ENCODE results near the gene PSMG2. TPM values are rescaled to one million over a fixed set of nuclear protein-coding genes. Genes with fewer than 3 reads are reported as not detected.

Gene PSMG2
- total RNA-seq: 10 to 100 TPM; 41.6 to 89.9 (median 71.2) TPM

GRCh38 chr18:12702221-12703095, at the start of gene PSMG2, which contains the start of gene CEP76:
Gene PSMG2 (plus strand): TSS chr18:12703042. CDS start chr18:12703108, 66 bp downstream.
Gene CEP76 (minus strand): TSS chr18:12702723. CDS start chr18:12702548, 175 bp downstream.
- Histone ChIP-seq H3K27me3 (no peaks in the 10 kb centered on the region), H3K9me3 (no peaks in the 10 kb centered on the region), H3K27ac (peak within 1 kb of the TSS; percentile 96 to 98 (median 97)), H3K4me3 (peak within 1 kb of the TSS; percentile 75 to 88 (median 81)), H3K36me3 (peaks cover 0 to 18% (median 6%) of the 10 kb centered on the region in 3 donors), H3K4me1 (peaks cover 9 to 75% (median 24%) of the 10 kb centered on the region in 3 donors)
- TF ChIP-seq CTCF (IDR thresholded peaks at IDR 0.05): peak in 1 of 6 experiments; percentile 16
- TF ChIP-seq POLR2A (IDR thresholded peaks at IDR 0.05): peak in 2 of 4 donors; percentile 82 to 89
- peak; percentile 62 for DNase-seq
- intact Hi-C loops (cut with DNase I): no loop called here
- 0 to 1% methylated on average over 8 to 16 of the region's 89 CpGs for WGBS, 2 donors

- H3K4me3 ChIP-seq: no peak overlapping the region
- no peaks in the 10 kb centered on the region for H3K27me3 ChIP-seq
- H3K4me1 ChIP-seq: peaks cover 0 to 49% (median 18%) of the 10 kb centered on the region in 3 donors
- no peaks in the 10 kb centered on the region for H3K9me3 ChIP-seq
- H3K36me3 ChIP-seq: no peaks in the 10 kb centered on the region
- DNase-seq: no peak
- TF ChIP-seq POLR2A (IDR thresholded peaks at IDR 0.05) (no peak), CTCF (IDR thresholded peaks at IDR 0.05) (no peak)
- 94 to 100% methylated on average over 1 of the region's 1 CpG for WGBS, 2 donors
- no peak overlapping the region for H3K27ac ChIP-seq
- intact Hi-C loops (cut with DNase I): loop anchor here (5.0 kb wide), 1 partner anchor 263 kb away; no protein-coding TSS in a partner anchor
These were observed 47.9 kb upstream of the PSMG2 start for GRCh38 chr18:12654971-12655370.

GRCh38 chr18:12656605-12656937, 46.3 kb upstream of the PSMG2 start:
- WGBS, 2 donors: 11% methylated on average over 3 of the region's 3 CpGs
- H3K27ac ChIP-seq: peak overlapping the region; percentile 83 to 97 (median 90)
- H3K4me1 ChIP-seq: peaks cover 0 to 45% (median 16%) of the 10 kb centered on the region in 3 donors
- intact Hi-C loops (cut with DNase I): loop anchor here (5.0 kb wide), 1 partner anchor 264 kb away; no protein-coding TSS in a partner anchor
- no peaks in the 10 kb centered on the region for H3K27me3 ChIP-seq
- H3K9me3 ChIP-seq: no peaks in the 10 kb centered on the region
- peak overlapping the region; percentile 56 to 96 (median 89) for H3K4me3 ChIP-seq
- peaks cover 0 to 9% (median 0%) of the 10 kb centered on the region in 3 donors for H3K36me3 ChIP-seq
- DNase-seq: no peak
- no peak for TF ChIP-seq CTCF (IDR thresholded peaks at IDR 0.05)
- TF ChIP-seq POLR2A (IDR thresholded peaks at IDR 0.05): no peak

GRCh38 chr18:12656938-12657683, 45.7 kb upstream of the PSMG2 start:
- 0 to 2% methylated on average over 3 to 10 of the region's 89 CpGs for WGBS, 2 donors
- peak overlapping the region; percentile 56 to 96 (median 89) for H3K4me3 ChIP-seq
- TF ChIP-seq CTCF (IDR thresholded peaks at IDR 0.05): no peak
- TF ChIP-seq POLR2A (IDR thresholded peaks at IDR 0.05): peak in 1 of 4 donors; percentile 42
- H3K27ac ChIP-seq: peak overlapping the region; percentile 83 to 97 (median 90)
- no peak for DNase-seq
- intact Hi-C loops (cut with DNase I): loop anchor here (5.0 kb wide), 1 partner anchor 265 kb away; no protein-coding TSS in a partner anchor
- H3K9me3 ChIP-seq: no peaks in the 10 kb centered on the region
- no peaks in the 10 kb centered on the region for H3K27me3 ChIP-seq
- peaks cover 0 to 10% (median 0%) of the 10 kb centered on the region in 3 donors for H3K36me3 ChIP-seq
- H3K4me1 ChIP-seq: peaks cover 0 to 45% (median 15%) of the 10 kb centered on the region in 3 donors

All from esophagus squamous epithelium (tissue), 5 donors.